CD4-positive, alpha-beta T cell (primary cell): ENCODE data around the gene LAMA2. TPM values are rescaled to one million over a fixed set of nuclear protein-coding genes. Genes with fewer than 3 reads are reported as not detected.

Experiments
- ATAC-seq: fragments of 200-7000 bp; cut with Tn5 transposase; one replicate; pipeline ENCODE4 v1.10.0; 2022; ENCODE audit warnings: mild to moderate bottlenecking; ENCODE audit not compliant: poor library complexity
- CTCF ChIA-PET: fragments of 350-600 bp; sonication (Branson Sonifier 250); formaldehyde crosslinking; loops from one replicate; lab custom pipeline; 2021; ENCODE audit warnings: antibody characterized with exemption, inconsistent platforms; lab: Charles Lee
- POLR2A ChIA-PET: fragments of 350-600 bp; sonication (Branson Sonifier 250); formaldehyde crosslinking; loops from one replicate; lab custom pipeline; 2021; ENCODE audit warnings: antibody characterized with exemption, inconsistent platforms; lab: Charles Lee
- DNase-seq, 14 experiments: peaks; one replicate each; pipeline ENCODE4 v3.0.0-alpha.2; 2013 to 2020; ENCODE audit warnings: mixed read lengths in 2 of 14
- H3K27ac ChIP-seq, 2 donors: one replicate each; pipeline versions ENCODE4 v1.5.1 to v1.7.0; 2013; ENCODE audit warnings: low read length in 2 of 2, low read depth in 1 of 2, mild to moderate bottlenecking in 1 of 2
- H3K27me3 ChIP-seq, 2 experiments: 1 replicate in 1 of 2; 2 replicates in 1 of 2; pipeline versions ENCODE4 v1.6.1 to v1.7.0; 2013; ENCODE audit warnings: low read length in 2 of 2, control low read depth in 1 of 2, mild to moderate bottlenecking in 1 of 2, moderate library complexity in 1 of 2; ENCODE audit not compliant: insufficient read depth in 2 of 2, control insufficient read depth in 1 of 2
- H3K36me3 ChIP-seq: one replicate; pipeline ENCODE4 v1.6.1; 2013; ENCODE audit warnings: low read length, control low read depth; ENCODE audit not compliant: insufficient read depth
- H3K4me1 ChIP-seq: one replicate; pipeline ENCODE4 v1.6.1; 2013; ENCODE audit warnings: low read length, control low read depth; ENCODE audit not compliant: insufficient read depth
- H3K4me3 ChIP-seq: one replicate; pipeline ENCODE4 v1.5.1; 2013; ENCODE audit warnings: mild to moderate bottlenecking, low read length, moderate library complexity
- H3K9me3 ChIP-seq, 2 experiments: 1 replicate in 1 of 2; 2 replicates in 1 of 2; pipeline versions ENCODE4 v1.6.1 to v1.7.0; 2013; ENCODE audit warnings: low read length in 2 of 2, mild to moderate bottlenecking in 2 of 2, control low read depth in 1 of 2, moderate library complexity in 1 of 2; ENCODE audit not compliant: control insufficient read depth in 1 of 2, insufficient read depth in 1 of 2
- H3K27ac Mint-ChIP-seq: one replicate; pipeline ENCODE4 v1.8.0; 2020; ENCODE audit warnings: mixed read lengths
- H3K27me3 Mint-ChIP-seq: one replicate; pipeline ENCODE4 v1.8.0; 2021; ENCODE audit warnings: mixed read lengths
- H3K36me3 Mint-ChIP-seq: one replicate; pipeline ENCODE4 v1.8.0; 2021; ENCODE audit warnings: low read depth, mixed read lengths
- H3K4me1 Mint-ChIP-seq: one replicate; pipeline ENCODE4 v1.8.0; 2021; ENCODE audit warnings: low read depth, mixed read lengths
- H3K4me3 Mint-ChIP-seq: one replicate; pipeline ENCODE4 v1.8.0; 2020; ENCODE audit warnings: mild to moderate bottlenecking, mixed read lengths
- H3K9me3 Mint-ChIP-seq: one replicate; pipeline ENCODE4 v1.8.0; 2020; ENCODE audit warnings: mixed read lengths
- CTCF ChIP-seq: fragments of 200-600 bp; IDR thresholded peaks from one replicate; pipeline ENCODE4 v1.8.0; 2022; ENCODE audit warnings: antibody characterized with exemption, mild to moderate bottlenecking
- intact Hi-C, 2 experiments: fragments of 100-400 bp; cut with DNase I in 1 of 2; cut with micrococcal nuclease in 1 of 2; formaldehyde crosslinking; loops; one replicate each; pipeline versions ENCODE4 v1.15.1 to v1.9.0; 2023 to 2025; cut with DNase I, micrococcal nuclease
- total RNA-seq, 174 experiments: library from RNA in 2 of 174; stranded (reverse) in 2 of 174; gene quantifications; one replicate each; pipeline ENCODE4 v1.2.3 and lab custom pipeline; 2021 to 2026

The LAMA2 gene
- total RNA-seq, 2 experiments from 2014 or later: 0.05 to 0.06 TPM

GRCh38 chr6:129030215-129030614 is 147.3 kb downstream of the LAMA2 start:
- DNase-seq: no peak
- no peaks in the 10 kb centered on the region for H3K27me3 Mint-ChIP-seq
- intact Hi-C loops: no loop called here
- Histone ChIP-seq H3K9me3 (no peaks in the 10 kb centered on the region), H3K4me1 (no peaks in the 10 kb centered on the region), H3K36me3 (no peaks in the 10 kb centered on the region), H3K27ac (no peak overlapping the region), H3K27me3 (no peaks in the 10 kb centered on the region), H3K4me3 (no peak overlapping the region)
- H3K36me3 Mint-ChIP-seq: no peaks in the 10 kb centered on the region
- no peak overlapping the region for H3K27ac Mint-ChIP-seq
- no peaks in the 10 kb centered on the region for H3K9me3 Mint-ChIP-seq
- no peak for TF ChIP-seq CTCF
- POLR2A ChIA-PET: no interaction called here
- H3K4me3 Mint-ChIP-seq: no peak overlapping the region
- no peak for ATAC-seq
- CTCF ChIA-PET: no interaction called here
- H3K4me1 Mint-ChIP-seq: no peaks in the 10 kb centered on the region

GRCh38 chr6:129031051-129031599 is 148.2 kb downstream of the LAMA2 start:
- CTCF ChIA-PET: no interaction called here
- Mint-ChIP-seq H3K4me3 (no peak overlapping the region), H3K36me3 (no peaks in the 10 kb centered on the region), H3K9me3 (no peaks in the 10 kb centered on the region), H3K27ac (no peak overlapping the region), H3K27me3 (no peaks in the 10 kb centered on the region), H3K4me1 (no peaks in the 10 kb centered on the region)
- no peak overlapping the region for H3K4me3 ChIP-seq
- TF ChIP-seq CTCF: no peak
- intact Hi-C loops: no loop called here
- H3K4me1 ChIP-seq: no peaks in the 10 kb centered on the region
- POLR2A ChIA-PET: no interaction called here
- no peak for ATAC-seq
- no peaks in the 10 kb centered on the region for H3K9me3 ChIP-seq
- no peaks in the 10 kb centered on the region for H3K27me3 ChIP-seq
- no peak overlapping the region for H3K27ac ChIP-seq
- DNase-seq: no peak
- H3K36me3 ChIP-seq: no peaks in the 10 kb centered on the region

GRCh38 chr6:129032602-129033001 is 149.7 kb downstream of the LAMA2 start:
- Mint-ChIP-seq H3K4me3 (no peak overlapping the region), H3K27me3 (no peaks in the 10 kb centered on the region), H3K9me3 (no peaks in the 10 kb centered on the region), H3K36me3 (no peaks in the 10 kb centered on the region), H3K4me1 (no peaks in the 10 kb centered on the region), H3K27ac (no peak overlapping the region)
- Histone ChIP-seq H3K36me3 (no peaks in the 10 kb centered on the region), H3K27ac (no peak overlapping the region), H3K4me1 (no peaks in the 10 kb centered on the region), H3K9me3 (no peaks in the 10 kb centered on the region), H3K4me3 (no peak overlapping the region), H3K27me3 (no peaks in the 10 kb centered on the region)
- intact Hi-C loops: no loop called here
- ATAC-seq (no peak), DNase-seq (no peak)
- ChIA-PET POLR2A (no interaction called here), CTCF (no interaction called here)
- no peak for TF ChIP-seq CTCF
